Measurements from ENCODE around the gene OPRL1.
A peak's percentile ranks its signal among the peaks of the same experiment; 100 is the strongest.

OPRL1 gene

GRCh38 chr20:64056889-64057627, 22.8 kb upstream of the OPRL1 start:
- DNase-seq: no peak

GRCh38 chr20:64057628-64058498, 22.0 kb upstream of the OPRL1 start:
- peak; percentile 71 for DNase-seq

- no peak for DNase-seq
Measured at GRCh38 chr20:64058536-64058935, 21.3 kb upstream of the OPRL1 start.

GRCh38 chr20:64062276-64062595, 17.6 kb upstream of the OPRL1 start:
- no peak for DNase-seq

- peak; percentile 91 for DNase-seq
Measured at GRCh38 chr20:64062596-64063388, 17.1 kb upstream of the OPRL1 start, which contains the start of gene TCEA2. Gene TCEA2 (plus strand): TSS chr20:64063198. CDS start chr20:64063313, 115 bp downstream.

- DNase-seq: no peak
Measured at GRCh38 chr20:64063389-64064144, 16.3 kb upstream of the OPRL1 start.

- DNase-seq: no peak
Measured at GRCh38 chr20:64064145-64064698, 15.7 kb upstream of the OPRL1 start.

GRCh38 chr20:64065062-64065973, 14.6 kb upstream of the OPRL1 start:
- DNase-seq: no peak

- DNase-seq: peak; percentile 71
Measured at GRCh38 chr20:64065974-64066343, 13.9 kb upstream of the OPRL1 start.

- no peak for DNase-seq
Measured at GRCh38 chr20:64067005-64067632, 12.8 kb upstream of the OPRL1 start.

- no peak for DNase-seq
Measured at GRCh38 chr20:64067733-64068307, 12.1 kb upstream of the OPRL1 start.

GRCh38 chr20:64068386-64069208, 11.3 kb upstream of the OPRL1 start:
- DNase-seq: no peak

GRCh38 chr20:64069209-64069613, 10.7 kb upstream of the OPRL1 start:
- DNase-seq: no peak

GRCh38 chr20:64069614-64070243, 10.2 kb upstream of the OPRL1 start:
- DNase-seq: no peak

GRCh38 chr20:64070244-64070993, 9.5 kb upstream of the OPRL1 start:
- no peak for DNase-seq

GRCh38 chr20:64071341-64072332, 8.2 kb upstream of the OPRL1 start:
- DNase-seq: no peak

Data from CD4-positive, alpha-beta T cell treated with Interferon gamma for 1 hour (primary cell).